H1 (cell line): ENCODE measurements around the gene PRR16.

ENCODE experiments used
- CBX5 ChIP-seq: fragments of 300-800, 300-1000 bp; sonication (generic); IDR thresholded peaks from 2 replicates; pipeline ENCODE4 v1.7.1; 2016; ENCODE audit warnings: antibody characterized with exemption, low read length, low read depth
- EZH2 ChIP-seq: fragments of 200-600 bp; sonication (generic); IDR thresholded peaks from 2 replicates; pipeline ENCODE4 v1.7.1; 2012; ENCODE audit warnings: low read depth, mild to moderate bottlenecking, moderate library complexity, low read length, inconsistent platforms; ENCODE audit not compliant: severe bottlenecking
- HDAC2 ChIP-seq, 2 experiments: fragments of 300-600 bp in 1 of 2; sonication (generic) in 1 of 2; IDR thresholded peaks; 2 replicates each; pipeline ENCODE4 v1.6.1; 2011 to 2012; ENCODE audit warnings: low read depth in 2 of 2, low read length in 2 of 2, mild to moderate bottlenecking in 2 of 2, moderate library complexity in 2 of 2, borderline replicate concordance in 1 of 2, inconsistent platforms in 1 of 2
- KDM1A ChIP-seq: fragments of 200-600, 300-600 bp; sonication (generic); IDR thresholded peaks from 2 replicates; pipeline ENCODE4 v1.7.1; 2016; ENCODE audit warnings: mild to moderate bottlenecking, low read length, borderline replicate concordance
- MAX ChIP-seq: IDR thresholded peaks from 2 replicates; pipeline ENCODE4 v1.6.1; 2012; ENCODE audit warnings: inconsistent platforms
- PHF8 ChIP-seq: fragments of 200-600 bp; sonication (generic); conservative IDR thresholded peaks from 2 replicates; pipeline ENCODE4 v1.7.1; 2012; ENCODE audit warnings: low read depth, mild to moderate bottlenecking, inconsistent platforms, low read length, moderate library complexity
- POLR2A ChIP-seq, 2 experiments: IDR thresholded peaks; 1 replicate in 1 of 2; 2 replicates in 1 of 2; pipeline ENCODE4 v1.6.1; 2011; ENCODE audit warnings: low read depth in 2 of 2, low read length in 2 of 2, mild to moderate bottlenecking in 2 of 2; ENCODE audit errors: control extremely low read depth in 1 of 2
- POLR2AphosphoS5 ChIP-seq: IDR thresholded peaks from 2 replicates; pipeline ENCODE4 v1.6.1; 2011; ENCODE audit warnings: low read depth, low read length
- POU5F1 ChIP-seq: IDR thresholded peaks from 2 replicates; pipeline ENCODE4 v1.6.1; 2011; ENCODE audit warnings: low read depth, mild to moderate bottlenecking, low read length, moderate library complexity
- RAD21 ChIP-seq, 2 experiments: IDR thresholded peaks in 1 of 2; conservative IDR thresholded peaks in 1 of 2; 2 replicates each; pipeline ENCODE4 v1.6.1; 2011; ENCODE audit warnings: low read depth in 2 of 2, low read length in 2 of 2, improper control_type of control experiment in 1 of 2, inconsistent platforms in 1 of 2, mild to moderate bottlenecking in 1 of 2, moderate library complexity in 1 of 2
- RFX5 ChIP-seq: IDR thresholded peaks from 2 replicates; pipeline ENCODE4 v1.6.1; 2011; ENCODE audit warnings: low read depth, low read length, improper control_type of control experiment, borderline replicate concordance
- RNF2 ChIP-seq: fragments of 200-900, 300-1000 bp; sonication (generic); IDR thresholded peaks from 2 replicates; pipeline ENCODE4 v1.7.1; 2016; ENCODE audit warnings: borderline replicate concordance, low read depth, mild to moderate bottlenecking, antibody characterized with exemption, low read length; ENCODE audit not compliant: poor library complexity, severe bottlenecking; ENCODE audit errors: missing control alignments
- SP1 ChIP-seq: IDR thresholded peaks from 2 replicates; pipeline ENCODE4 v1.6.1; 2011; ENCODE audit warnings: low read depth, low read length
- TF ChIP-seq, protein P1 (sequence below), 3 experiments: IDR thresholded peaks; 1 replicate in 2 of 3; 2 replicates in 1 of 3; pipeline versions ENCODE4 v1.5.1 to v1.6.1; 2011; ENCODE audit warnings: low read length in 3 of 3, mild to moderate bottlenecking in 3 of 3, inconsistent platforms in 2 of 3, low read depth in 1 of 3, moderate library complexity in 1 of 3; ENCODE audit not compliant: insufficient read depth in 1 of 3; ENCODE audit errors: control extremely low read depth in 1 of 3

DNA sequence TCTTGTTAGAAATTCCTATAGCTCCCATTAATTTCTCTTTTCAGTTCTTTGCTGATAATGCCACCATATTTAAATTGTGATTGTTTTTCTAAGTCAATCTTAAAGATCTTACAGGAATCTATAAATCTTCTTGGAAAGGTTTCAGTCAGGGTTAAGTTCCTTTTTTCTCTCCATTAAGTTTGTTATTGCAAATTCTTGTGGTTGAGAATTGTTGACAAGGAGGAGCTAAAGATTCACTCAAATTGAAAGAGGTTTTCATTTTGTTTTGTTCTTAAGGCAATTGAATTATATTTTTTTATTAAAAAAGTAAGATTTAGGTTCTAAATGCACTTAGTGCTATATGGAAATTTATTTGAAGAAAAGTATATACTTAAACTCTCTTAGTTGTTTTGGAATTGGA lies 213.4 kb downstream of the PRR16 start:
- TF ChIP-seq, protein P1, sequence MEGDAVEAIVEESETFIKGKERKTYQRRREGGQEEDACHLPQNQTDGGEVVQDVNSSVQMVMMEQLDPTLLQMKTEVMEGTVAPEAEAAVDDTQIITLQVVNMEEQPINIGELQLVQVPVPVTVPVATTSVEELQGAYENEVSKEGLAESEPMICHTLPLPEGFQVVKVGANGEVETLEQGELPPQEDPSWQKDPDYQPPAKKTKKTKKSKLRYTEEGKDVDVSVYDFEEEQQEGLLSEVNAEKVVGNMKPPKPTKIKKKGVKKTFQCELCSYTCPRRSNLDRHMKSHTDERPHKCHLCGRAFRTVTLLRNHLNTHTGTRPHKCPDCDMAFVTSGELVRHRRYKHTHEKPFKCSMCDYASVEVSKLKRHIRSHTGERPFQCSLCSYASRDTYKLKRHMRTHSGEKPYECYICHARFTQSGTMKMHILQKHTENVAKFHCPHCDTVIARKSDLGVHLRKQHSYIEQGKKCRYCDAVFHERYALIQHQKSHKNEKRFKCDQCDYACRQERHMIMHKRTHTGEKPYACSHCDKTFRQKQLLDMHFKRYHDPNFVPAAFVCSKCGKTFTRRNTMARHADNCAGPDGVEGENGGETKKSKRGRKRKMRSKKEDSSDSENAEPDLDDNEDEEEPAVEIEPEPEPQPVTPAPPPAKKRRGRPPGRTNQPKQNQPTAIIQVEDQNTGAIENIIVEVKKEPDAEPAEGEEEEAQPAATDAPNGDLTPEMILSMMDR (IDR thresholded peaks at IDR 0.05; ENCODE audit: control extremely low read depth in 1 of 3, insufficient read depth in 1 of 3, low read depth in 1 of 3, low read length in 3 of 3) = no peak
- TF ChIP-seq EZH2 (no peak), PHF8 (no peak), RNF2 (no peak), POLR2A (IDR thresholded peaks at IDR 0.05; ENCODE audit: control extremely low read depth in 1 of 2, low read depth in 2 of 2, low read length in 2 of 2) (no peak), RAD21 (IDR thresholded peaks at IDR 0.05 in 1 of 2, conservative IDR thresholded peaks at IDR 0.05 in 1 of 2; ENCODE audit: low read depth in 2 of 2, low read length in 2 of 2) (no peak), MAX (no peak), RFX5 (no peak), SP1 (no peak), HDAC2 (IDR thresholded peaks at IDR 0.05; ENCODE audit: borderline replicate concordance in 1 of 2, low read depth in 2 of 2, low read length in 2 of 2) (no peak), KDM1A (no peak), POLR2AphosphoS5 (no peak), CBX5 (no peak), POU5F1 (no peak)
